H1 (cell line): ENCODE results near the gene AGAP3.

ENCODE experiments used
- CBX5 ChIP-seq: fragments of 300-800, 300-1000 bp; sonication (generic); IDR thresholded peaks from 2 replicates; pipeline ENCODE4 v1.7.1; 2016; ENCODE audit warnings: antibody characterized with exemption, low read length, low read depth
- CTCF ChIP-seq, 3 experiments: IDR thresholded peaks; 1 replicate in 2 of 3; 2 replicates in 1 of 3; pipeline versions ENCODE4 v1.5.1 to v1.6.1; 2011; ENCODE audit warnings: low read length in 3 of 3, mild to moderate bottlenecking in 3 of 3, inconsistent platforms in 2 of 3, low read depth in 1 of 3, moderate library complexity in 1 of 3; ENCODE audit not compliant: insufficient read depth in 1 of 3; ENCODE audit errors: control extremely low read depth in 1 of 3
- JUN ChIP-seq: IDR thresholded peaks from 2 replicates; pipeline ENCODE4 v1.6.1; 2011; ENCODE audit warnings: low read depth, mild to moderate bottlenecking, improper control_type of control experiment, low read length
- POLR2A ChIP-seq, 2 experiments: IDR thresholded peaks; 1 replicate in 1 of 2; 2 replicates in 1 of 2; pipeline ENCODE4 v1.6.1; 2011; ENCODE audit warnings: low read depth in 2 of 2, low read length in 2 of 2, mild to moderate bottlenecking in 2 of 2; ENCODE audit errors: control extremely low read depth in 1 of 2
- SIN3A ChIP-seq, 2 experiments: IDR thresholded peaks in 1 of 2; conservative IDR thresholded peaks in 1 of 2; 2 replicates each; pipeline ENCODE4 v1.6.1; 2011 to 2012; ENCODE audit warnings: low read length in 2 of 2, improper control_type of control experiment in 1 of 2, low read depth in 1 of 2, mild to moderate bottlenecking in 1 of 2
- SIRT6 ChIP-seq: IDR thresholded peaks from one replicate; pipeline ENCODE4 v1.7.1; 2012; ENCODE audit warnings: low read length, inconsistent platforms

- no peak for TF ChIP-seq POLR2A (IDR thresholded peaks at IDR 0.05; ENCODE audit: control extremely low read depth in 1 of 2, low read depth in 2 of 2, low read length in 2 of 2)
- no peak for TF ChIP-seq CTCF (IDR thresholded peaks at IDR 0.05; ENCODE audit: control extremely low read depth in 1 of 3, insufficient read depth in 1 of 3, low read depth in 1 of 3, low read length in 3 of 3)
- TF ChIP-seq SIN3A (conservative IDR thresholded peaks at IDR 0.05 in 1 of 2, IDR thresholded peaks at IDR 0.05 in 1 of 2; ENCODE audit: low read depth in 1 of 2, low read length in 2 of 2) = no peak
- TF ChIP-seq SIRT6 = no peak
- TF ChIP-seq JUN = no peak
- no peak for TF ChIP-seq CBX5
These were observed 21.3 kb upstream of the AGAP3 start for GRCh38 chr7:151064993-151065392.
